HS-27A (cell line): ENCODE data around the gene ABCC3.

ENCODE experiments used
- DNase-seq: peaks from one replicate; pipeline ENCODE4 v3.0.0-alpha.2; 2012; ENCODE audit warnings: low read depth, missing footprints

The ABCC3 gene

GRCh38 chr17:50634224-50634914 lies at the start of gene ABCC3:
Gene ABCC3, plus strand, starts transcription at chr17:50634881. Its CDS starts 56 bp downstream, at chr17:50634937.
- DNase-seq: no peak

GRCh38 chr17:50585346-50585745 lies 49.3 kb upstream of the ABCC3 start:
- no peak for DNase-seq

- no peak for DNase-seq
These were observed 48.8 kb upstream of the ABCC3 start for GRCh38 chr17:50585891-50586290.

- no peak for DNase-seq
These were observed 48.0 kb upstream of the ABCC3 start for GRCh38 chr17:50586421-50587247.

GRCh38 chr17:50587571-50587970 lies 47.1 kb upstream of the ABCC3 start:
- no peak for DNase-seq

GRCh38 chr17:50588391-50589049 lies 46.2 kb upstream of the ABCC3 start:
- no peak for DNase-seq

- DNase-seq: no peak
These were observed 45.5 kb upstream of the ABCC3 start for GRCh38 chr17:50589095-50589705.

- DNase-seq: no peak
These were observed 43.5 kb upstream of the ABCC3 start for GRCh38 chr17:50590946-50591737.

- DNase-seq: no peak
These were observed 41.4 kb upstream of the ABCC3 start for GRCh38 chr17:50593321-50593720.

- DNase-seq: no peak
These were observed 40.4 kb upstream of the ABCC3 start for GRCh38 chr17:50594128-50594823.

- no peak for DNase-seq
These were observed 39.8 kb upstream of the ABCC3 start for GRCh38 chr17:50594892-50595291.

- DNase-seq: no peak
These were observed 38.3 kb upstream of the ABCC3 start for GRCh38 chr17:50596191-50597037.

- no peak for DNase-seq
These were observed 36.2 kb upstream of the ABCC3 start for GRCh38 chr17:50598487-50598886.

GRCh38 chr17:50599606-50600005 lies 35.1 kb upstream of the ABCC3 start:
- DNase-seq: no peak

GRCh38 chr17:50601823-50602375 lies 32.8 kb upstream of the ABCC3 start:
- DNase-seq: no peak

- no peak for DNase-seq
These were observed 31.8 kb upstream of the ABCC3 start for GRCh38 chr17:50602836-50603235.

GRCh38 chr17:50603340-50603739 lies 31.3 kb upstream of the ABCC3 start:
- DNase-seq: no peak

- DNase-seq: no peak
These were observed 30.2 kb upstream of the ABCC3 start for GRCh38 chr17:50604513-50604912.

- no peak for DNase-seq
These were observed 29.3 kb upstream of the ABCC3 start for GRCh38 chr17:50605429-50605828.
